ENCODE measurements around the gene ZGRF1.
"Not testable (repeated sequence)": the region's sequence is repeated elsewhere in the genome, so short reads cannot be mapped to it uniquely, and the experiment has no call there.

The ZGRF1 gene

GRCh38 chr4:112637552-112637866 is 800 bp upstream of the ZGRF1 start:
- no peak for DNase-seq (ENCODE audit: low spot score)

- no peak for DNase-seq (ENCODE audit: low spot score)
Observed at GRCh38 chr4:112633477-112634235, 3.1 kb downstream of the ZGRF1 start.

GRCh38 chr4:112626228-112626627 is 10.5 kb downstream of the ZGRF1 start:
- DNase-seq (ENCODE audit: low spot score) = no peak

GRCh38 chr4:112616984-112617383 is 19.7 kb downstream of the ZGRF1 start:
- no peak for DNase-seq (ENCODE audit: low spot score)

- not testable (repeated sequence) for DNase-seq (ENCODE audit: low spot score)
Observed at GRCh38 chr4:112612814-112613213, 23.9 kb downstream of the ZGRF1 start.

GRCh38 chr4:112604589-112604988 is 32.1 kb downstream of the ZGRF1 start:
- peak; percentile 18 for DNase-seq (ENCODE audit: low spot score)

- DNase-seq (ENCODE audit: low spot score) = no peak
Observed at GRCh38 chr4:112594993-112595392, 41.7 kb downstream of the ZGRF1 start.

GRCh38 chr4:112593438-112594133 is 43.1 kb downstream of the ZGRF1 start:
- DNase-seq (ENCODE audit: low spot score) = no peak

- no peak for DNase-seq (ENCODE audit: low spot score)
Observed at GRCh38 chr4:112592717-112593116, 44.0 kb downstream of the ZGRF1 start.

GRCh38 chr4:112591593-112591992 is 45.1 kb downstream of the ZGRF1 start:
- DNase-seq (ENCODE audit: low spot score) = no peak

- no peak for DNase-seq (ENCODE audit: low spot score)
Observed at GRCh38 chr4:112589206-112589605, 47.5 kb downstream of the ZGRF1 start.

- no peak for DNase-seq (ENCODE audit: low spot score)
Observed at GRCh38 chr4:112585977-112586736, 50.6 kb downstream of the ZGRF1 start.

- no peak for DNase-seq (ENCODE audit: low spot score)
Observed at GRCh38 chr4:112567536-112567935, 69.2 kb downstream of the ZGRF1 start.

- DNase-seq (ENCODE audit: low spot score) = no peak
Observed at GRCh38 chr4:112564706-112565270, 71.9 kb downstream of the ZGRF1 start.

- DNase-seq (ENCODE audit: low spot score) = no peak
Observed at GRCh38 chr4:112563431-112564200, 73.1 kb downstream of the ZGRF1 start.

GRCh38 chr4:112562254-112562879 is 74.3 kb downstream of the ZGRF1 start:
- no peak for DNase-seq (ENCODE audit: low spot score)

GRCh38 chr4:112560084-112560483 is 76.6 kb downstream of the ZGRF1 start:
- no peak for DNase-seq (ENCODE audit: low spot score)

- no peak for DNase-seq (ENCODE audit: low spot score)
Observed at GRCh38 chr4:112559053-112559452, 77.7 kb downstream of the ZGRF1 start.

- DNase-seq (ENCODE audit: low spot score) = no peak
Observed at GRCh38 chr4:112557676-112558411, 78.9 kb downstream of the ZGRF1 start.

GRCh38 chr4:112554271-112554670 is 82.4 kb downstream of the ZGRF1 start:
- not testable (repeated sequence) for DNase-seq (ENCODE audit: low spot score)

GRCh38 chr4:112552668-112553067 is 84.0 kb downstream of the ZGRF1 start:
- no peak for DNase-seq (ENCODE audit: low spot score)
